Sigmoid colon (tissue), 7 donors: Measurements from ENCODE around the gene WDR33. TPM values are rescaled to one million over a fixed set of nuclear protein-coding genes. Genes with fewer than 3 reads are reported as not detected.

Experiments
- DNase-seq: peaks from one replicate; pipeline ENCODE4 v3.0.0-alpha.2; 2019
- H3K27ac ChIP-seq, 4 donors: fragments of 200-600 bp; sonication (generic); one replicate each; pipeline ENCODE4 v1.5.1; 2016 to 2019; ENCODE audit warnings: mild to moderate bottlenecking in 1 of 4
- H3K27me3 ChIP-seq, 3 donors: fragments of 200-600 bp; sonication (generic); one replicate each; pipeline ENCODE4 v1.5.1; 2019; ENCODE audit warnings: mild to moderate bottlenecking in 1 of 3
- H3K36me3 ChIP-seq, 4 donors: fragments of 200-600 bp; sonication (generic); one replicate each; pipeline ENCODE4 v1.5.1; 2016 to 2019
- H3K4me1 ChIP-seq, 4 donors: fragments of 200-600 bp; sonication (generic); one replicate each; pipeline ENCODE4 v1.5.1; 2017 to 2019
- H3K4me3 ChIP-seq, 4 donors: fragments of 200-600 bp; sonication (generic); one replicate each; pipeline ENCODE4 v1.5.1; 2017 to 2019; ENCODE audit warnings: mild to moderate bottlenecking in 2 of 4, moderate library complexity in 1 of 4
- H3K9me3 ChIP-seq, 4 donors: fragments of 200-600 bp in 3 of 4; sonication (generic) in 3 of 4; one replicate each; pipeline versions ENCODE4 v1.5.1 to v1.6.1; 2013 to 2019
- CTCF ChIP-seq, 4 experiments: fragments of 450-650 bp in 3 of 4; fragments of 200-600 bp in 1 of 4; IDR thresholded peaks; one replicate each; pipeline ENCODE4 v1.5.1; 2016 to 2019; ENCODE audit warnings: antibody characterized with exemption in 4 of 4, mild to moderate bottlenecking in 3 of 4, moderate library complexity in 2 of 4
- EP300 ChIP-seq, 4 donors: sonication (generic); formaldehyde crosslinking; IDR thresholded peaks; one replicate each; pipeline ENCODE4 v1.6.1; 2017; ENCODE audit warnings: antibody characterized with exemption in 4 of 4
- POLR2A ChIP-seq, 2 donors: fragments of 450-650 bp; IDR thresholded peaks; one replicate each; pipeline ENCODE4 v1.6.1; 2016; ENCODE audit warnings: antibody characterized with exemption in 2 of 2, mild to moderate bottlenecking in 2 of 2, moderate library complexity in 2 of 2
- POLR2AphosphoS5 ChIP-seq, 4 donors: sonication (generic); formaldehyde crosslinking; IDR thresholded peaks; one replicate each; pipeline ENCODE4 v1.6.1; 2017; ENCODE audit warnings: antibody characterized with exemption in 4 of 4
- WGBS, 2 donors: extraction: QIAGEN DNeasy Blood & Tissue Kit; methylation state at CpG; one replicate each; pipeline ENCODE4 v1.1.7; 2013; 5-methylcytosine and 5-hydroxymethylcytosine counted together
- intact Hi-C: fragments of 100-400 bp; cut with DNase I; formaldehyde crosslinking; loops from one replicate; pipeline ENCODE4 v1.15.1; 2023
- polyA plus RNA-seq, 3 donors: library from polyadenylated mRNA; stranded (reverse); fragments of 200-250 nt; gene quantifications; one replicate each; pipeline ENCODE4 v1.2.3, GENCODE V29; 2013
- small RNA-seq, 3 donors: library from RNA; depleted of rRNA; stranded (forward); fragments of <200 nt; gene quantifications; one replicate each; pipeline ENCODE3, GENCODE V24; 2016
- total RNA-seq, 4 donors: library from RNA; depleted of rRNA; stranded (reverse); fragments of >200 nt; gene quantifications; one replicate each; pipeline ENCODE4 v1.1.0, GENCODE V29; 2016
- donor health status: healthy with polysubstance abuse.
- donor health status: Bipolar disorder and iron deficiency.
- donor health status: healthy.

The WDR33 gene
- total and polyA plus RNA-seq, 7 donors: 8.3 to 45.2 (median 37.8) TPM

GRCh38 chr2:127652786-127653357 is 158.1 kb downstream of the WDR33 start:
- DNase-seq: peak; percentile 79
- TF ChIP-seq POLR2A (IDR thresholded peaks at IDR 0.05) (no peak), POLR2AphosphoS5 (IDR thresholded peaks at IDR 0.05) (peak in 3 of 4 donors; percentile 37 to 46 (median 43)), CTCF (IDR thresholded peaks at IDR 0.05) (no peak), EP300 (IDR thresholded peaks at IDR 0.05) (no peak)
- intact Hi-C loops: loop anchor here (1.0 to 2.0 kb wide), 2 partner anchors 22 to 29 kb away; partner anchors contain the start of gene LIMS2
- peaks cover 7 to 46% (median 30%) of the 10 kb centered on the region in 4 donors for H3K36me3 ChIP-seq
- peaks cover 0 to 99% (median 97%) of the 10 kb centered on the region in 4 donors for H3K4me1 ChIP-seq
- no peak overlapping the region for H3K4me3 ChIP-seq
- no peaks in the 10 kb centered on the region for H3K9me3 ChIP-seq
- peak overlapping the region; percentile 86 to 97 (median 92) for H3K27ac ChIP-seq
- WGBS, 2 donors: 80 to 81% methylated on average over 25 of the region's 25 CpGs
- H3K27me3 ChIP-seq: no peaks in the 10 kb centered on the region

GRCh38 chr2:127651971-127652550 is 158.9 kb downstream of the WDR33 start:
- intact Hi-C loops: loop anchor here (1.0 to 2.0 kb wide), 2 partner anchors 23 to 30 kb away; partner anchors contain the start of gene LIMS2
- peaks cover 7 to 38% (median 26%) of the 10 kb centered on the region in 4 donors for H3K36me3 ChIP-seq
- no peak overlapping the region for H3K4me3 ChIP-seq
- H3K27me3 ChIP-seq: no peaks in the 10 kb centered on the region
- DNase-seq: peak; percentile 99
- no peaks in the 10 kb centered on the region for H3K9me3 ChIP-seq
- peak overlapping the region; percentile 86 to 97 (median 92) for H3K27ac ChIP-seq
- H3K4me1 ChIP-seq: peaks cover 0 to 99% (median 97%) of the 10 kb centered on the region in 4 donors
- 78 to 84% methylated on average over 14 of the region's 14 CpGs for WGBS, 2 donors
- no peak for TF ChIP-seq CTCF (IDR thresholded peaks at IDR 0.05)
- peak; percentile 8 to 21 for TF ChIP-seq POLR2A (IDR thresholded peaks at IDR 0.05)
- peak; percentile 96 to 98 (median 98) for TF ChIP-seq POLR2AphosphoS5 (IDR thresholded peaks at IDR 0.05)
- TF ChIP-seq EP300 (IDR thresholded peaks at IDR 0.05): peak; percentile 95 to 99 (median 98)

- Histone ChIP-seq H3K27ac (peak overlapping the region; percentile 86 to 97 (median 92)), H3K9me3 (no peaks in the 10 kb centered on the region), H3K27me3 (no peaks in the 10 kb centered on the region), H3K4me1 (peaks cover 0 to 99% (median 97%) of the 10 kb centered on the region in 4 donors), H3K4me3 (no peak overlapping the region), H3K36me3 (peaks cover 7 to 39% (median 22%) of the 10 kb centered on the region in 4 donors)
- peak; percentile 83 for DNase-seq
- WGBS, 2 donors: 91 to 93% methylated on average over 29 of the region's 29 CpGs
- intact Hi-C loops: no loop called here
- TF ChIP-seq CTCF (IDR thresholded peaks at IDR 0.05) (no peak), POLR2AphosphoS5 (IDR thresholded peaks at IDR 0.05) (peak in 2 of 4 donors; percentile 22 to 43), POLR2A (IDR thresholded peaks at IDR 0.05) (no peak), EP300 (IDR thresholded peaks at IDR 0.05) (peak in 2 of 4 donors; percentile 22 to 47)
Observed at GRCh38 chr2:127651381-127651809, 159.6 kb downstream of the WDR33 start.

Small RNA genes lying within 50 kb of the gene (small RNA-seq; reads per million reads assigned to genes)
- gene RF00017 (0 reads per million in 3 donors), gene RF00019 (0 reads per million in 3 donors), gene RNU6-395P (0 reads per million in 3 donors), gene RNY4P7 (0.58 to 0.84 (median 0.65) reads per million in 3 donors)

Other genes with a start within 250 kb of the WDR33 start
- gene GPR17, start 165.0 kb downstream of the WDR33 start, total RNA-seq: 1 to 10 TPM in 1 of 4 donors, under 1 TPM in 2, not detected in 1; 0.36 to 1.4 (median 0.66) TPM
- gene GPR17, start 165.0 kb downstream of the WDR33 start, polyA plus RNA-seq: under 1 TPM in 2 of 3 donors, not detected in 1; 0.48 to 0.60 TPM
- 100 to 1,000 TPM; 125 to 357 (median 195) TPM for gene LIMS2, start 135.6 kb downstream of the WDR33 start, total RNA-seq
- 10 to 100 TPM in 2 of 3 donors, 1 to 10 TPM in 1; 3.2 to 40.6 (median 17.4) TPM for gene LIMS2, start 135.6 kb downstream of the WDR33 start, polyA plus RNA-seq
- 1 to 10 TPM; 5.6 to 8.6 (median 7.9) TPM for gene SFT2D3, start 109.7 kb downstream of the WDR33 start, total RNA-seq
- gene SFT2D3, start 109.7 kb downstream of the WDR33 start, polyA plus RNA-seq: 1 to 10 TPM; 1.4 to 6.5 (median 1.8) TPM
- gene POLR2D, start 47.0 kb upstream of the WDR33 start, total RNA-seq: 10 to 100 TPM in 3 of 4 donors, 1 to 10 TPM in 1; 9.7 to 12.9 (median 12.3) TPM
- 10 to 100 TPM in 2 of 3 donors, 1 to 10 TPM in 1; 9.9 to 18.8 (median 10.8) TPM for gene POLR2D, start 47.0 kb upstream of the WDR33 start, polyA plus RNA-seq
- gene AMMECR1L, start 74.8 kb upstream of the WDR33 start, total RNA-seq: 10 to 100 TPM in 2 of 4 donors, 1 to 10 TPM in 2; 7.8 to 12.2 (median 9.3) TPM
- 1 to 10 TPM; 3.6 to 9.0 (median 5.3) TPM for gene AMMECR1L, start 74.8 kb upstream of the WDR33 start, polyA plus RNA-seq
- gene SAP130, start 216.9 kb upstream of the WDR33 start, total RNA-seq: 1 to 10 TPM; 5.8 to 9.4 (median 6.9) TPM
- gene SAP130, start 216.9 kb upstream of the WDR33 start, polyA plus RNA-seq: 10 to 100 TPM in 1 of 3 donors, 1 to 10 TPM in 2; 6.0 to 11.2 (median 6.0) TPM